Adrenal gland (tissue), 5 donors: Measurements from ENCODE around the gene ARF1.

Source experiments
- CTCF ChIP-seq, 6 experiments: fragments of 450-650 bp in 4 of 6; fragments of 200-600 bp in 2 of 6; sonication (generic) in 1 of 6; IDR thresholded peaks; 1 replicate in 5 of 6; 2 replicates in 1 of 6; pipeline versions ENCODE4 v1.5.1 to v1.8.0; 2016 to 2021; ENCODE audit warnings: antibody characterized with exemption in 6 of 6, mild to moderate bottlenecking in 2 of 6, moderate library complexity in 1 of 6
- POLR2A ChIP-seq, 2 donors: fragments of 450-650 bp; IDR thresholded peaks; one replicate each; pipeline ENCODE4 v1.6.1; 2017; ENCODE audit warnings: antibody characterized with exemption in 2 of 2, mild to moderate bottlenecking in 2 of 2, moderate library complexity in 1 of 2
- donor health status: DM: no; HTN: no; CAD: no.

GRCh38 chr1:228066891-228067654 is 15.4 kb upstream of the ARF1 start:
- TF ChIP-seq CTCF (IDR thresholded peaks at IDR 0.05): no peak
- no peak for TF ChIP-seq POLR2A (IDR thresholded peaks at IDR 0.05)
